ENCODE results near the gene ELL2. TPM values are rescaled to one million over a fixed set of nuclear protein-coding genes. Genes with fewer than 3 reads are reported as not detected.

ELL2 gene
- total RNA-seq, 1 donor from 2014 or later: 103 TPM

DNA sequence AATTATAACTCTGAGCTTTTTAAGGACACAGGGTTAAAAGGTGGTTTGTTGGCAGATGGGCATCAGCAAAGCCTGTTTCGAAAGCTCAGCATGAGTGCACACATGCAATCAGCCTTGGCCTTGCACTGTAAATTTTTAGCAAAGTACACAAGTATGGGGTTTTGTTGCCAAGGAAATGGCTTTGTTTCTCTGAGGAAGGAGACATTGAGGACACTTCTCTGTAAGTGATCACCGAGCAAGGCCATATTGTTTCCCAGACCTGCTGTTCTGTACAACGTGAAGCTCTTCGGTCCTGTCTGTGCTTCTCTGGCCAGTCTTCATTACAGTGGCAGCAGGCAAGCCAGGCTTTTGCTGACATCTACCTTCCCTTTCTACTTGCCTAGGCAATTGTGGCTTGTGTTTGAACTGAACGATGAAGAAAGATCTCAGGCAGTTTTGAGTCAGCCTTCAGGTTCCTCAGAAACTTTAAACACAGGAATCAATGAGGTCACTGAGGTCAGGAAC lies 111.2 kb downstream of the ELL2 start:
- Mint-ChIP-seq H3K27me3 (peaks cover 16% of the 10 kb centered on the region), H3K4me1 (peaks cover 12% of the 10 kb centered on the region), H3K27ac (no peak overlapping the region), H3K36me3 (ENCODE audit: low read depth) (no peaks in the 10 kb centered on the region), H3K9me3 (no peaks in the 10 kb centered on the region), H3K4me3 (no peak overlapping the region)
- intact Hi-C loops (cut with micrococcal nuclease): loop anchor here (10.0 kb wide), 1 partner anchor 584 kb away; the partner anchor contains the start of gene PCSK1
- DNase-seq: no peak

DNA sequence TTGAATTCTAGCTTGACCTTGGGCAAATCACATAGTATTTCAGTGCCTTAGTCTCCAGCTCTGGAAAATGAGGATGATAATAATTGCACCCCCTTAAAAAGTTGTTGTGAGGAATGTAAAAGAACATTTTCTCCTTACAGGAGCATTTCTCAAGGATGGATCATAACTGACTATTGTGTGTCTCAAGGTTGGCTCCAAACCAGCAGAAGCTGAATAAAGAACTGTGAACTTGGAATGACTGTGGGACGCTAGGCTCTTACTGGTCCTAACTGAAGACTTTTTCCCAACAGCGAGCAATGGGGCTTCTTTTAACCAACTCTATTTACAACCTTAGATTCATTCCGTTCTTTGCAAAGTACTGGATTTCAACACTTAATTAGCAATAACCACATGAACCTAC lies 113.0 kb downstream of the ELL2 start:
- no peaks in the 10 kb centered on the region for H3K9me3 Mint-ChIP-seq
- no peak overlapping the region for H3K4me3 Mint-ChIP-seq
- H3K36me3 Mint-ChIP-seq (ENCODE audit: low read depth): no peaks in the 10 kb centered on the region
- no peak for DNase-seq
- H3K4me1 Mint-ChIP-seq: peaks cover 18% of the 10 kb centered on the region
- H3K27ac Mint-ChIP-seq: no peak overlapping the region
- intact Hi-C loops (cut with micrococcal nuclease): loop anchor here (5.0 kb wide), 1 partner anchor 131 kb away; no protein-coding TSS in a partner anchor
- H3K27me3 Mint-ChIP-seq: peaks cover 16% of the 10 kb centered on the region

DNA sequence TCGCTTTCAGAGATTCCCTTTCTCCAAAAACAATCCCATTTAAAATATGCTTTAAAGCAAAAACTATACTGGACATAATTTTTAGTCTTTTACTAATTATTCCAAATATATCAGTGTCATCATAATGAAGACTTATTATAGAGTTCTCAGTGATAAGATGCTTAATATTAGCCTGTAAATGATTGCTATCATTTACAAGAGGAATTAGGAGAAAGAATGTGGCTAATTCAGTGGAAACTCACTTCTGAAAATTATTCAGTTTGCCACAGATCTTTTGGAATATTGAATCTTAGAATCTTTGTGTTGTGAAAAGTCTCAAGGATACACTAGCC lies 114.4 kb downstream of the ELL2 start:
- Mint-ChIP-seq H3K27ac (no peak overlapping the region), H3K27me3 (peaks cover 16% of the 10 kb centered on the region), H3K36me3 (ENCODE audit: low read depth) (no peaks in the 10 kb centered on the region), H3K9me3 (no peaks in the 10 kb centered on the region), H3K4me3 (no peak overlapping the region), H3K4me1 (peaks cover 27% of the 10 kb centered on the region)
- no peak for DNase-seq
- intact Hi-C loops (cut with micrococcal nuclease): loop anchor here (1.0 to 5.0 kb wide), 4 partner anchors 66 to 203 kb away; no protein-coding TSS in a partner anchor

DNA sequence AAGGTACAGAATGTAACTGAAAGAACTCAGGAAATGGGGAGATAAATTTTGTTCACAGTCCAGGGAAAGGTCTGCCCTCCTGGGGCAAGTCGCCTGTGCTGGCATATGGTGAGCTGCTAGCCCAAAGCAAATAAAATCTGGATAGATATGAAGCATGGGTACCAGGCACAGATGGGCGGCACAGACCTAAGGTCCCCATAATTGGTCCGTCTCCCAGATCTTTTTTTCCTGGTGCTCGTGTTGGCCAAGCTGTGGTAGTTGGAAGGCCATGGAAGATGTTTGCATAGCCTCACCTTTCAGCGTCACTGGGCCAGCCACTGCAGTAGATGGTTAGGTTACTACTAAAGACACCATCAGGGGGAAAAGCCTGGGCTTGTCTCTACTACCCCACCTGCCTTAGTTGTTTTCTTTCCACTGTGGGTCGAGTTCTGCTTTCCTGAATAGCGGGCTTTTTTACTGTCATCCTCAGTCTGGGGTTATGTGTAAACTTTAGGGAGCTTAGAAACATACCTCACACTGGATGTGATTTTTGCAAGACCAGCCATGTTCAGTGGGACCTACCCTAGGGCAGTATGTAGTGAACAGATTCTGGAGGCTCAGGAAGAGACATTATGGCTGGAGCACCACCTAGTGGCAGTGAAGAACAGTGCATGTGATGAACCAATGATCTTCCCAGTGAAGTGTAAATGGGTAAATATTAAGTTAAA lies 114.9 kb downstream of the ELL2 start:
- intact Hi-C loops (cut with micrococcal nuclease): loop anchor here (1.0 to 5.0 kb wide), 4 partner anchors 65 to 202 kb away; no protein-coding TSS in a partner anchor
- no peaks in the 10 kb centered on the region for H3K9me3 Mint-ChIP-seq
- peak; percentile 90 for DNase-seq
- peaks cover 16% of the 10 kb centered on the region for H3K27me3 Mint-ChIP-seq
- peaks cover 27% of the 10 kb centered on the region for H3K4me1 Mint-ChIP-seq
- no peak overlapping the region for H3K4me3 Mint-ChIP-seq
- H3K27ac Mint-ChIP-seq: no peak overlapping the region
- no peaks in the 10 kb centered on the region for H3K36me3 Mint-ChIP-seq (ENCODE audit: low read depth)

DNA sequence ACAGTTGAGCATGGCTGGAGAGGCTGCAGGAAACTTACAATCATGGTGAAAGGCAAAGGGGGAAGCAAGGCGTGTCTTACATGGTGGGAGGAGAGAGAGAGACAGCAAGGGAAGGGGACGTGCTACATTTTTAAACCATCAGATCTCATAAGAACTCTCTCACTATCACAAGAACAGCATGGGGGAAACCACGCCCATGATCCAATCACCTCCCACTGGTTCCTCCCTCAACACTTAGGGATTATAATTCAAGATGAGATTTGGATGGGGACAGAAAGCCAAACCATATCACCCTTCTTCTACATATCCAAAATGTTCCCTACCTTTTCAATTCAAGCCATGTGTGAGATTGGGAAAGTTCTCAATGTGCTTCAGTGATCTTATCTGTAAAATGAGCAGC lies 116.3 kb downstream of the ELL2 start:
- H3K36me3 Mint-ChIP-seq (ENCODE audit: low read depth): no peaks in the 10 kb centered on the region
- H3K4me3 Mint-ChIP-seq: no peak overlapping the region
- peaks cover 16% of the 10 kb centered on the region for H3K27me3 Mint-ChIP-seq
- no peak overlapping the region for H3K27ac Mint-ChIP-seq
- no peaks in the 10 kb centered on the region for H3K9me3 Mint-ChIP-seq
- intact Hi-C loops (cut with micrococcal nuclease): loop anchor here (5.0 kb wide), 1 partner anchor 128 kb away; no protein-coding TSS in a partner anchor
- no peak for DNase-seq
- H3K4me1 Mint-ChIP-seq: peaks cover 25% of the 10 kb centered on the region

DNA sequence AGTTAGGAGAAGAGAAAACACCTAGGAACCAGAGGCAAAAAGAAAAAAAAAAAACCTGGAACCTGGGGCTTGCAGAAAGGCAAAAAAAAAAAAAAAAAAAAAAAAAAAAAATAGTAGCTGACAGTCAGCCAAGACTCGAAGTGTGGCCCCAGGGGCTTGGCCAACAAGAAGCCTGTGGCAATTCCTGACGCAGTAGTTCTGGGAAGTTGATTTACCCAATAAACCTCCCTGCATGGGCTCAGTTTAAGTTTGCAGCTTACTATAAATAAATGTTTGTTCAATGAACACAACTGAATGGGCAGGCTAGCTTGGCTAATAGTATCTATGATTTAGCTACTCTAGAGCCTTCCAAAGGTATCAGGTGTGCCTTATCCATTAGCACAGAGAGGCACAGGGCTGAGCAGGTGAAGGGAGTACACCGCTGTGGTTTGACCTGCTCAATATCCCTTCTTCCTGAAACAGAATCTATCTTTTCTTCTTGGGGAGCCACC lies 117.9 kb downstream of the ELL2 start:
- no peak for DNase-seq
- no peaks in the 10 kb centered on the region for H3K36me3 Mint-ChIP-seq (ENCODE audit: low read depth)
- no peak overlapping the region for H3K4me3 Mint-ChIP-seq
- H3K4me1 Mint-ChIP-seq: peaks cover 25% of the 10 kb centered on the region
- intact Hi-C loops (cut with micrococcal nuclease): loop anchor here (1.0 to 2.0 kb wide), 5 partner anchors 8 to 199 kb away; no protein-coding TSS in a partner anchor
- peaks cover 9% of the 10 kb centered on the region for H3K27me3 Mint-ChIP-seq
- no peaks in the 10 kb centered on the region for H3K9me3 Mint-ChIP-seq
- H3K27ac Mint-ChIP-seq: no peak overlapping the region

DNA sequence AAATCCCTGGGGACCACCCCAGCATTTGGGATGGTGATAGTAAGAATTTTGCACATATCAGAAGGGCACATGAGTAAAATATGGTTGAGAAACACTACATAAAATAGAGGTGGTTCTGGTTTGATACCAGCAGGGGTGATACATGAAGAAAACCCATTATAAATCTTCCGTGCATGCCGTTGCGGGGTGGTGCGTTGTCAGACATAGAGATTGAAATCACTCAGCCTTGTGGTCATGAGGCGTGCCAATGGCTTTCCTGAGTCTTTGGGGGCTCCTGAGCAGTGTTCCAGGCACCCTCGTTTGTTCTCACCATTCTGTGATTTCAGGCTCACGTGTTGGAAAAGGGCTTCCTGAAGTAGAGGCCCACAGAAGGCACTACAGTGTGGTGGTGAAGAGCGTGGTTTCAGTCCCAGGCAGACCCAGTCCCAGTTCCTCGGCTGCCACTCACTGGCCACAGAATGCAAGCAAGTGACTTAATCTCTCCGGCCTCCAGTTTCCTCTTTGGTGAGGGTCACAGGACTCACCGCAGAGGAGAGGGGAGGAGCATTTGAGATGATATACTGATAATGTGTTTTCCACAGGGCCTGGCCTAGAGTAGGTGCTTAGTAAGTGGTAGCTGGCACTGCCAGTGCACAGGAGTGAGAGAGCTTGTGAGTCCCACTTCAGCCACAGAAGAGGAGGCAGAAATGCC lies 118.7 kb downstream of the ELL2 start:
- intact Hi-C loops (cut with micrococcal nuclease): loop anchor here (1.0 to 2.0 kb wide), 5 partner anchors 8 to 199 kb away; no protein-coding TSS in a partner anchor
- peaks cover 5% of the 10 kb centered on the region for H3K27me3 Mint-ChIP-seq
- H3K9me3 Mint-ChIP-seq: no peaks in the 10 kb centered on the region
- no peaks in the 10 kb centered on the region for H3K36me3 Mint-ChIP-seq (ENCODE audit: low read depth)
- peaks cover 25% of the 10 kb centered on the region for H3K4me1 Mint-ChIP-seq
- peak overlapping the region; percentile 60 for H3K4me3 Mint-ChIP-seq
- peak; percentile 87 for DNase-seq
- H3K27ac Mint-ChIP-seq: peak overlapping the region; percentile 74

DNA sequence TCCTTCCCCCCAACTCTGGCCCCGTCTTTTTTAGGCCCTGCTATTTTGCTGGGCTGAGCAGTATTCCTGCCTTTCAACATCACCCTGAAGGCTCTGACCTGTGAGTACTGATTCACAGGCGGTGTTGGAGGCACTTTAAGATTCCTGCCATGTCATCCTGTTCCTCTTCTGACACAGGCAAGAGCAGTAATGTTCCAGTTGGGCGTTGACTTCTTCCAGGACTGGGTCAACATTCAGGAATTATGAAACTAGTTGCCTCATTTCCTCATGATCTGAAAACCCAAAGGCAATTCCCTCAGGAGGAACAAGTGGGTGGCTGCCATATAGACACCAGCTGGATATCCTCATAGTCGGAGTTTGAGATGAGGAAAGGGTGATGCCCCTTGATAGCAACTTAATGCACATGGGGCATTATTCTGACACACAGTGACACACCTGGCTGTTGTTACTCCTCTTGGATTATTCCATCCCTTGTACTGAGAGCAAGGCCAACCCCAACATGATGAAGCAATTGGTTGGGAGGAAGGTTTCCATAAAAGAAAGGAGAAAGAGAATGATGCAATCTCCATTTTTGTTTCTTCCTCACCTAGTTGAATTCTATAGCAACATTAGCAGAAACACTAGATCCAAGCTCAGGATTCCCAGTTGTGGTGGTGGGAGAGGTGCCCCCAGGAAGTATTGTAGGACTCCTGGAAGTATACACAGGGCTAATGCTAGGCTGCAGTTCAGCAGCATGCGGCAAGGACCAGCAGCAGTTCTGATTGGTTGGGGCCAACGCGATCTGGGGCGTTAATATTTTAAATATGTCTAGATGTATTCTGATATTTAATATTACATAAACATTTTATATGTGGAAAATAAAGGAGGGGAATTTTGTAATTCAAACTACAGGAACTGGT lies 119.5 kb downstream of the ELL2 start:
- intact Hi-C loops (cut with micrococcal nuclease): loop anchor here (2.0 kb wide), 2 partner anchors 29 to 33 kb away; no protein-coding TSS in a partner anchor
- H3K9me3 Mint-ChIP-seq: no peaks in the 10 kb centered on the region
- no peak for DNase-seq
- peaks cover 29% of the 10 kb centered on the region for H3K4me1 Mint-ChIP-seq
- no peaks in the 10 kb centered on the region for H3K36me3 Mint-ChIP-seq (ENCODE audit: low read depth)
- no peak overlapping the region for H3K27ac Mint-ChIP-seq
- no peaks in the 10 kb centered on the region for H3K27me3 Mint-ChIP-seq
- no peak overlapping the region for H3K4me3 Mint-ChIP-seq

DNA sequence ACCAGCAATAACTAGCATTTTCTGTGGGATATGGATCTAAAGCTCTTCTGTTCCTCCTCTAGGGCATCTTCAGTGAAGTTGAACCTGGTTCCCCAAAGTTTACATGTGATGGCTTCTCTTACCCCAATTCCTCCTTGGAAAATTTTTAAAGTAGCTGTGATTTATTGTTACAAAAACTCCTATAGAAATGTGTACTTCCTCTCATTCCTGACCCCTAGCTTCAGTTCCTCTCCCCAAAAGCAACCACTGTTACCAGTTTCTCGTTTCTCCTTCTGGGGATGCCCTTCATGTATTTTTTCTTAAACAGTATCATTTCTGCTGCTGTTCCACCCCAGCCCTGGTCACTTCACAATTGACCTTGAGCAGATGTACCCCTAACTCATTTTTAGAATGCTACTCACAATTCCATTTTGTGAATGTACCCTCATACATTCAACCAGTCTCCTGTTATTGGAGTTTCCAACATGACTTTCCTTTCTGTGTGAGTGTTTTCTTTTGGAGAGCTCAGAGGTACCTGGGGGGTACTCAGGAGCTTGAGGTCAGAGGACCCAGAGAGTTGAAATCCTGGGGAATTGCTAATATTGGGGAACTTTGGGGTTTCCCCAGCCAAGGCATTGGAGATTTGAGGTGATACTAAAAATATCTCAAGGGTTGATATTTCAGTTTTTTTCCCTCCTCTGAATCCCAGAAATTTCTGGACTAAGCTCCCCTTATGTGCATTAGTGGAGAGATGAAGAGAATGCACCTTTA lies 120.5 kb downstream of the ELL2 start:
- no peak overlapping the region for H3K4me3 Mint-ChIP-seq
- DNase-seq: no peak

DNA sequence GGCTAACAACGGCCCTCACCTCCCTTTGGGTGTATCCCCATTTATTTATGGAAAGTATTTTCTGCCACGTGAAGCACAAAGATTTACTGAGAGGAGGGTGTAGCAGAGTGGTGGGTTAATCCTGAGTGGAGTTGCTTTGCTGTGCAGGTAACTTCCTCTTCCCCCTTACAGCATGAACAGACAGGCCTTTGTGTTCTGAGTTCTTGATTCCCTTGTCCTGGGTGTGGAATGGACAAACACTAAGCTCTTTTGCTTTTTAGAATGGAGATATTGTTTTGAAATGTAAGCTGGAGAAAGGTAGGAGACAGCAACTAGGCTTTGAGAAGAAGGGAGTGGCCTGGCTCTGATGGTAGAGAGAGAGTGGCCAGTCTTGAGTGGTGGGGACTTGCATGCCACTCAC lies 122.0 kb downstream of the ELL2 start:
- H3K36me3 Mint-ChIP-seq (ENCODE audit: low read depth): no peaks in the 10 kb centered on the region
- no peak overlapping the region for H3K27ac Mint-ChIP-seq
- no peaks in the 10 kb centered on the region for H3K9me3 Mint-ChIP-seq
- no peaks in the 10 kb centered on the region for H3K27me3 Mint-ChIP-seq
- DNase-seq: no peak
- peaks cover 29% of the 10 kb centered on the region for H3K4me1 Mint-ChIP-seq
- intact Hi-C loops (cut with micrococcal nuclease): no loop called here
- no peak overlapping the region for H3K4me3 Mint-ChIP-seq

More for the DNA sequence above, 120.5 kb downstream of the ELL2 start:
- Mint-ChIP-seq H3K4me1 (peaks cover 27% of the 10 kb centered on the region), H3K36me3 (ENCODE audit: low read depth) (no peaks in the 10 kb centered on the region), H3K9me3 (no peaks in the 10 kb centered on the region), H3K27ac (no peak overlapping the region), H3K27me3 (no peaks in the 10 kb centered on the region)
- intact Hi-C loops (cut with micrococcal nuclease): no loop called here

DNA sequence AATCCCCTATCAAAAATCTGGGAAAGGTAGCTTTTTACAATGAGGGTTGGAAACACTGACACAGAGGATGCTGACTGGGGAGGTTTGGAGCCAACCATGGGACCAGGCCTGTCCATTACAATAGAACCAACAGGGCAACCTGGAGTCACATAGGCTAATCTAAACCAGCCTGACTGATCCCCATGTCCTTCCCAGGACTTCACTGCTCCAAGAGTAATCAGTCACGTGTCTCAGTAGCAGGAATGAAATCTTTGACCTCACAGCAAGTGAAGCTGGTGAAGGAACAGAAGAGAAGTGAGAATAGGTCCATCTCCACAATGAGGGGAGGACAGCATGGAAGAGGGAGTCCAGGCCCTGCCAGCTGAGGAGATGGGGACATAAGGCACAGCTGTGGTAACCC lies 123.1 kb downstream of the ELL2 start:
- H3K4me3 Mint-ChIP-seq: no peak overlapping the region
- H3K27me3 Mint-ChIP-seq: no peaks in the 10 kb centered on the region
- no peaks in the 10 kb centered on the region for H3K36me3 Mint-ChIP-seq (ENCODE audit: low read depth)
- intact Hi-C loops (cut with micrococcal nuclease): no loop called here
- no peaks in the 10 kb centered on the region for H3K9me3 Mint-ChIP-seq
- peaks cover 35% of the 10 kb centered on the region for H3K4me1 Mint-ChIP-seq
- DNase-seq: no peak
- peak overlapping the region; percentile 4 for H3K27ac Mint-ChIP-seq

DNA sequence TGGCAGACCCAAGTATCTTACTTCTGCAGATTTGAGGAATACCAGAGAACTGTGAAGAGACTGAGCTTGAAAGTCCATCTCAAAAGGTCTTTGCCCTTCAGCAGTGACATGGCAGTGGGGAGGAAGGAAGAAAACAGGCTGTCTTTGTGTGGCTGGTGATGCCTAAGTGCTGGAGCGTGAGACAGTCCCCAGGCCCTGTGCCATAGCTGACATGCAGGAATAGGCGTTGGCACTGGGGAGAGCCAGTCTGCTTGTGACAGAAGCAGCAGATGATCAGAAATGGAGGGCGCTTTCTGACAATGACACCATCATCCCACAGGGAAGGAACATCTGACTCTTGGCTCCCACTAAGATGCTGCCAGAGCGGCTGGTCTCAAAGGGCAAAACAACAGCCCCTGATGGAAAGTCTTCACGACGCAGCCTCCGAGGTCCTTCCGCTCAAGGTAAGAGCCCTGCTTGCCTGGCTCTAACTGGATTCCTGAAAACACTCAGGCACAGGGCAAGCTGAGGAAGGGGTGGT lies 123.6 kb downstream of the ELL2 start:
- intact Hi-C loops (cut with micrococcal nuclease): no loop called here
- no peaks in the 10 kb centered on the region for H3K36me3 Mint-ChIP-seq (ENCODE audit: low read depth)
- H3K27ac Mint-ChIP-seq: peak overlapping the region; percentile 4
- peaks cover 32% of the 10 kb centered on the region for H3K4me1 Mint-ChIP-seq
- H3K4me3 Mint-ChIP-seq: no peak overlapping the region
- no peak for DNase-seq
- H3K27me3 Mint-ChIP-seq: no peaks in the 10 kb centered on the region
- no peaks in the 10 kb centered on the region for H3K9me3 Mint-ChIP-seq
